WTC11 (cell line): ENCODE results near the gene ANO1. TPM values are rescaled to one million over a fixed set of nuclear protein-coding genes. Genes with fewer than 3 reads are reported as not detected.
A peak's percentile ranks its signal among the peaks of the same experiment; 100 is the strongest.

Experiments
- ATAC-seq: fragments of 200-7000 bp; cut with Tn5 transposase; 2 replicates; pipeline ENCODE4 v1.10.0; 2021; ENCODE audit warnings: mild to moderate bottlenecking, moderate library complexity
- CTCF ChIA-PET: fragments of 300-600 bp; sonication (Branson Sonifier 250); formaldehyde crosslinking; loops from one replicate; lab custom pipeline; 2021; ENCODE audit warnings: antibody characterized with exemption; lab: Charles Lee
- POLR2A ChIA-PET: fragments of 350-600 bp; sonication (Branson Sonifier 250); formaldehyde crosslinking; loops from one replicate; lab custom pipeline; 2021; ENCODE audit warnings: antibody characterized with exemption; lab: Charles Lee
- DNase-seq: peaks from one replicate; pipeline ENCODE4 v3.0.0; 2021; ENCODE audit warnings: low spot score
- H3K27ac Mint-ChIP-seq: 2 replicates; pipeline ENCODE4 v1.8.0; 2021; ENCODE audit warnings: mixed read lengths
- H3K27me3 Mint-ChIP-seq: 2 replicates; pipeline ENCODE4 v1.8.0; 2021; ENCODE audit warnings: low read depth, mild to moderate bottlenecking, moderate library complexity, mixed read lengths
- H3K36me3 Mint-ChIP-seq: 2 replicates; pipeline ENCODE4 v1.8.0; 2021; ENCODE audit warnings: mixed read lengths
- H3K4me1 Mint-ChIP-seq: 2 replicates; pipeline ENCODE4 v1.8.0; 2022; ENCODE audit warnings: mixed read lengths
- H3K4me3 Mint-ChIP-seq: 2 replicates; pipeline ENCODE4 v1.8.0; 2021; ENCODE audit warnings: mild to moderate bottlenecking, moderate library complexity, mixed read lengths
- H3K9me3 Mint-ChIP-seq: 2 replicates; pipeline ENCODE4 v1.8.0; 2021; ENCODE audit warnings: mixed read lengths
- AR ChIP-seq: fragments of 250-450 bp; sonication (Bioruptor Pico); IDR thresholded peaks from 2 replicates; pipeline ENCODE4 v1.9.0; 2021; ENCODE audit warnings: mild to moderate bottlenecking
- ATF1 ChIP-seq: sonication (generic); formaldehyde crosslinking; IDR thresholded peaks from 2 replicates; pipeline ENCODE4 v1.8.1; 2023; ENCODE audit warnings: mild to moderate bottlenecking, moderate library complexity, missing genetic modification reagents
- CREB1 ChIP-seq: sonication (generic); formaldehyde crosslinking; IDR thresholded peaks from 2 replicates; pipeline ENCODE4 v1.8.0; 2023; ENCODE audit warnings: mild to moderate bottlenecking, missing genetic modification reagents
- GABPB1 ChIP-seq: sonication (generic); formaldehyde crosslinking; IDR thresholded peaks from 2 replicates; pipeline ENCODE4 v1.8.1; 2023; ENCODE audit warnings: mild to moderate bottlenecking, missing genetic modification reagents
- GRHL2 ChIP-seq: fragments of 250-450 bp; sonication (Bioruptor Pico); IDR thresholded peaks from 2 replicates; pipeline ENCODE4 v1.8.0; 2022; ENCODE audit warnings: mild to moderate bottlenecking, moderate library complexity; ENCODE audit not compliant: insufficient replicate concordance, severe bottlenecking
- HMGXB4 ChIP-seq: sonication (generic); formaldehyde crosslinking; IDR thresholded peaks from 2 replicates; pipeline ENCODE4 v1.8.1; 2023; ENCODE audit warnings: mild to moderate bottlenecking, moderate library complexity, missing genetic modification reagents
- IRF1 ChIP-seq: sonication (generic); formaldehyde crosslinking; IDR thresholded peaks from 2 replicates; pipeline ENCODE4 v1.8.0; 2023; ENCODE audit warnings: missing genetic modification reagents
- IRF2 ChIP-seq: sonication (generic); formaldehyde crosslinking; IDR thresholded peaks from 2 replicates; pipeline ENCODE4 v1.8.0; 2022; ENCODE audit warnings: low read depth, missing genetic modification reagents, borderline replicate concordance
- MYBL2 ChIP-seq: sonication (generic); formaldehyde crosslinking; IDR thresholded peaks from 2 replicates; pipeline ENCODE4 v1.8.1; 2023; ENCODE audit warnings: mild to moderate bottlenecking, moderate library complexity, missing genetic modification reagents
- NFATC4 ChIP-seq: fragments of 250-450 bp; sonication (Bioruptor Pico); IDR thresholded peaks from 2 replicates; pipeline ENCODE4 v1.9.0; 2021; ENCODE audit warnings: mild to moderate bottlenecking
- NFE2L1 ChIP-seq: sonication (generic); formaldehyde crosslinking; IDR thresholded peaks from 2 replicates; pipeline ENCODE4 v1.8.1; 2023; ENCODE audit warnings: missing genetic modification reagents
- NFYB ChIP-seq: sonication (generic); formaldehyde crosslinking; conservative IDR thresholded peaks from 2 replicates; pipeline ENCODE4 v1.8.0; 2022; ENCODE audit warnings: low read depth, missing genetic modification reagents
- OVOL2 ChIP-seq: fragments of 250-450 bp; sonication (Bioruptor Pico); IDR thresholded peaks from 2 replicates; pipeline ENCODE4 v1.9.0; 2021; ENCODE audit warnings: mild to moderate bottlenecking, borderline replicate concordance
- SOX15 ChIP-seq: fragments of 250-450 bp; sonication (Bioruptor Pico); IDR thresholded peaks from 2 replicates; pipeline ENCODE4 v1.9.0; 2021; ENCODE audit warnings: mild to moderate bottlenecking
- ZNF121 ChIP-seq: sonication (generic); formaldehyde crosslinking; IDR thresholded peaks from 2 replicates; pipeline ENCODE4 v1.8.0; 2023; ENCODE audit warnings: missing genetic modification reagents
- ZNF317 ChIP-seq: sonication (generic); formaldehyde crosslinking; IDR thresholded peaks from 2 replicates; pipeline ENCODE4 v1.8.1; 2023; ENCODE audit warnings: low read depth, mild to moderate bottlenecking, moderate library complexity, missing genetic modification reagents, borderline replicate concordance
- ZNF396 ChIP-seq: fragments of 250-450 bp; sonication (Bioruptor Pico); IDR thresholded peaks from 2 replicates; pipeline ENCODE4 v1.8.0; 2021; ENCODE audit warnings: mild to moderate bottlenecking, moderate library complexity, borderline replicate concordance
- ZNF423 ChIP-seq: fragments of 250-450 bp; sonication (Bioruptor Pico); IDR thresholded peaks from 2 replicates; pipeline ENCODE4 v2.1.2; 2022; ENCODE audit warnings: mild to moderate bottlenecking, moderate library complexity
- ZNF425 ChIP-seq: fragments of 250-450 bp; sonication (Bioruptor Pico); conservative IDR thresholded peaks from 2 replicates; pipeline ENCODE4 v1.9.0; 2021; ENCODE audit warnings: mild to moderate bottlenecking
- total RNA-seq: library from RNA; stranded (reverse); gene quantifications from 3 replicates; pipeline ENCODE4 v1.2.3, GENCODE V29; 2021

The ANO1 gene
- total RNA-seq, 1 experiment from 2014 or later, result 4.1 TPM

GRCh38 chr11:70209391-70209912 is 131.3 kb downstream of the ANO1 start:
- no peaks in the 10 kb centered on the region for H3K9me3 Mint-ChIP-seq
- no peak overlapping the region for H3K4me3 Mint-ChIP-seq
- no peak for DNase-seq
- H3K27ac Mint-ChIP-seq, result peak overlapping the region; percentile 92
- CTCF ChIA-PET, result no interaction called here
- H3K27me3 Mint-ChIP-seq, result no peaks in the 10 kb centered on the region
- peaks cover 40% of the 10 kb centered on the region for H3K36me3 Mint-ChIP-seq
- TF ChIP-seq GRHL2 (no peak), IRF1 (no peak), SOX15 (CRISPR knock-in tag) (no peak)
- TF ChIP-seq, all 79 proteins: peak for 0
- ATAC-seq, result no peak
- H3K4me1 Mint-ChIP-seq, result peaks cover 70% of the 10 kb centered on the region
- POLR2A ChIA-PET, result no interaction called here

- H3K9me3 Mint-ChIP-seq, result no peaks in the 10 kb centered on the region
- no peak overlapping the region for H3K4me3 Mint-ChIP-seq
- ATAC-seq (no peak), DNase-seq (no peak)
- TF ChIP-seq ZNF396 (CRISPR knock-in tag) (no peak), AR (CRISPR knock-in tag) (no peak), NFE2L1 (CRISPR knock-in tag) (no peak), GABPB1 (CRISPR knock-in tag) (no peak), ZNF317 (CRISPR knock-in tag) (no peak), ZNF423 (CRISPR knock-in tag) (no peak), NFYB (CRISPR knock-in tag) (no peak), MYBL2 (CRISPR knock-in tag) (no peak)
- ChIA-PET CTCF (interaction anchor here (1.4 kb wide), 1 partner anchor 18 kb away, joined by 3 read pairs; no protein-coding TSS in a partner anchor), POLR2A (interaction anchor here (0.7 kb wide), 1 partner anchor 220 kb away, joined by 4 read pairs; no protein-coding TSS in a partner anchor)
- peaks cover 64% of the 10 kb centered on the region for H3K4me1 Mint-ChIP-seq
- H3K27me3 Mint-ChIP-seq, result no peaks in the 10 kb centered on the region
- H3K27ac Mint-ChIP-seq, result peak overlapping the region; percentile 91
- H3K36me3 Mint-ChIP-seq, result peaks cover 35% of the 10 kb centered on the region
Measured at GRCh38 chr11:70210051-70210501, 132.0 kb downstream of the ANO1 start.

GRCh38 chr11:70210530-70210929 is 132.4 kb downstream of the ANO1 start:
- Mint-ChIP-seq H3K27me3 (no peaks in the 10 kb centered on the region), H3K36me3 (peaks cover 31% of the 10 kb centered on the region), H3K27ac (no peak overlapping the region; the same call in 1 of the 2 replicates), H3K9me3 (no peaks in the 10 kb centered on the region), H3K4me3 (no peak overlapping the region), H3K4me1 (peaks cover 59% of the 10 kb centered on the region)
- ATAC-seq (no peak), DNase-seq (no peak)
- CTCF ChIA-PET, result interaction anchor here (1.4 kb wide), 1 partner anchor 18 kb away, joined by 3 read pairs; no protein-coding TSS in a partner anchor
- POLR2A ChIA-PET, result interaction anchor here (0.7 kb wide), 1 partner anchor 221 kb away, joined by 4 read pairs; no protein-coding TSS in a partner anchor
- TF ChIP-seq ZNF121 (CRISPR knock-in tag) (no peak), ZNF425 (CRISPR knock-in tag) (no peak), OVOL2 (no peak), NFATC4 (CRISPR knock-in tag) (no peak), CREB1 (CRISPR knock-in tag) (no peak), ATF1 (CRISPR knock-in tag) (no peak), HMGXB4 (CRISPR knock-in tag) (no peak), IRF2 (no peak), AR (CRISPR knock-in tag) (no peak)
